HG02678 (cell line): ENCODE results near the gene SMARCAL1.
"Not testable (repeated sequence)": the region's sequence is repeated elsewhere in the genome, so short reads cannot be mapped to it uniquely, and the experiment has no call there.

Experiments
- ATAC-seq: cut with Tn5 transposase; IDR thresholded peaks from one replicate; pipeline ENCODE4 v1.9.1; 2021; ENCODE audit warnings: mild to moderate bottlenecking, moderate library complexity; ENCODE audit not compliant: unreplicated experiment

Gene SMARCAL1

GRCh38 chr2:216498379-216499352 lies 86.4 kb downstream of the SMARCAL1 start, which contains the start of gene RPL37A:
Gene RPL37A (plus strand): TSS chr2:216498844. CDS start chr2:216498875, 31 bp downstream.
- peak; percentile 91 for ATAC-seq

- no peak for ATAC-seq
Observed at GRCh38 chr2:216499641-216500218, 87.4 kb downstream of the SMARCAL1 start.

GRCh38 chr2:216500572-216500971 lies 88.3 kb downstream of the SMARCAL1 start:
- ATAC-seq: no peak

- ATAC-seq: no peak
Observed at GRCh38 chr2:216501854-216502253, 89.6 kb downstream of the SMARCAL1 start.

- ATAC-seq: no peak
Observed at GRCh38 chr2:216502381-216503158, 90.3 kb downstream of the SMARCAL1 start.

- ATAC-seq: no peak
Observed at GRCh38 chr2:216503159-216503629, 90.9 kb downstream of the SMARCAL1 start.

- ATAC-seq: no peak
Observed at GRCh38 chr2:216503697-216504375, 91.6 kb downstream of the SMARCAL1 start.

GRCh38 chr2:216504376-216504762 lies 92.1 kb downstream of the SMARCAL1 start:
- no peak for ATAC-seq

- no peak for ATAC-seq
Observed at GRCh38 chr2:216505133-216506106, 93.1 kb downstream of the SMARCAL1 start.

GRCh38 chr2:216507220-216508160 lies 95.2 kb downstream of the SMARCAL1 start:
- no peak for ATAC-seq

- ATAC-seq: no peak
Observed at GRCh38 chr2:216508229-216508628, 95.9 kb downstream of the SMARCAL1 start.

- ATAC-seq: no peak
Observed at GRCh38 chr2:216516730-216517350, 104.6 kb downstream of the SMARCAL1 start.

- ATAC-seq: no peak
Observed at GRCh38 chr2:216517447-216518225, 105.4 kb downstream of the SMARCAL1 start.

- ATAC-seq: not testable (repeated sequence)
Observed at GRCh38 chr2:216518566-216519119, 106.4 kb downstream of the SMARCAL1 start.

- ATAC-seq: peak; percentile 64
Observed at GRCh38 chr2:216519154-216519762, 107.0 kb downstream of the SMARCAL1 start.

GRCh38 chr2:216520112-216520511 lies 107.8 kb downstream of the SMARCAL1 start:
- no peak for ATAC-seq
